ENCODE data around the gene FOXE3.

FOXE3 gene

GRCh38 chr1:47460456-47460855 is 44.4 kb downstream of the FOXE3 start:
- no peaks in the 10 kb centered on the region for H3K4me1 Mint-ChIP-seq
- no peak for ATAC-seq
- no peak overlapping the region for H3K4me3 Mint-ChIP-seq
- H3K9me3 Mint-ChIP-seq, result no peaks in the 10 kb centered on the region
- H3K36me3 Mint-ChIP-seq (ENCODE audit: low read depth), result no peaks in the 10 kb centered on the region
- H3K27me3 Mint-ChIP-seq, result peaks cover 61% of the 10 kb centered on the region
- H3K27ac Mint-ChIP-seq, result no peak overlapping the region
- DNase-seq, result no peak

- no peak for ATAC-seq
Measured at GRCh38 chr1:47465605-47466004, 49.5 kb downstream of the FOXE3 start.

More at GRCh38 chr1:47465605-47466004, 49.5 kb downstream of the FOXE3 start:
- no peak for DNase-seq
- no peaks in the 10 kb centered on the region for H3K9me3 Mint-ChIP-seq
- H3K4me3 Mint-ChIP-seq, result no peak overlapping the region
- no peaks in the 10 kb centered on the region for H3K4me1 Mint-ChIP-seq
- no peaks in the 10 kb centered on the region for H3K36me3 Mint-ChIP-seq (ENCODE audit: low read depth)
- no peak overlapping the region for H3K27ac Mint-ChIP-seq
- peaks cover 39% of the 10 kb centered on the region for H3K27me3 Mint-ChIP-seq
